ENCODE data around the gene RTN4RL2.

DNA sequence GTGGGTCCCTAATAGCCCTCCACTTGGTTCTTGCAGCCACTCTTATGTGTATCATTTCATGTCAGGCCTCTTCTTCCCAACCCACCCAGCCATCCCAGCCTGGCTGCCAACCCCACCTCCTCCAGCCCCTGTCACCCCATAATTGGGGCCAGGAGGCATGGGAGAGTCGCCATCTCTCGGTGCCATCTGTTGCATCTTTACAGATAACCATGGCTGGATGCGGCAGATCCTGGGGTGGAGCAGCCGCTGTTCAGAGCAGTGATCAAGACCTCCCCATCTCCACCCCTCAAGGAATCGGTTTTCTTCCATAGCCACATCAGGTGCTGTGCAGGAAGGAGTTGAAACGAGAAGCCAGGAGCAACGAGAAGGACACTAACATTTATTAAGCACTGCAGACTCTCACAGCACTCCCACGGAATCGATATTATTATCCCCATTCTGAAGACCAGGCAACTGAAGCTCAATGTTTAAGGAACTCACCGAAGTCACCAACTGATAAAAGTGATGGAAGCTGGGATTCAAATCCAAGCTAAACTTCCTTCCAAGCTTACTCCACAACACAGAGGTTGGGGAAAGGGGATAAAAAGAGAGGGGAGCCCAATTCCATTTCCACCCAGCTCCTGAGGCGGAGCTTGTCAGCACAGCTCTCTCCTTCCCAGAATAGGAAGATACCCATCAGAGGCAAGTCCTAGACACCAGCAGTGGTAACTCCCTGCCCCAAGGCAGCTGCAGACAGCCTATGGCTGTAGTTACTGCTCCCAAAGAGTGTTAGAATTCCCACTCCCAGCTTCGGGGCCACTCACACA, 52.5 kb downstream of the RTN4RL2 start:
- TF ChIP-seq, protein P1, sequence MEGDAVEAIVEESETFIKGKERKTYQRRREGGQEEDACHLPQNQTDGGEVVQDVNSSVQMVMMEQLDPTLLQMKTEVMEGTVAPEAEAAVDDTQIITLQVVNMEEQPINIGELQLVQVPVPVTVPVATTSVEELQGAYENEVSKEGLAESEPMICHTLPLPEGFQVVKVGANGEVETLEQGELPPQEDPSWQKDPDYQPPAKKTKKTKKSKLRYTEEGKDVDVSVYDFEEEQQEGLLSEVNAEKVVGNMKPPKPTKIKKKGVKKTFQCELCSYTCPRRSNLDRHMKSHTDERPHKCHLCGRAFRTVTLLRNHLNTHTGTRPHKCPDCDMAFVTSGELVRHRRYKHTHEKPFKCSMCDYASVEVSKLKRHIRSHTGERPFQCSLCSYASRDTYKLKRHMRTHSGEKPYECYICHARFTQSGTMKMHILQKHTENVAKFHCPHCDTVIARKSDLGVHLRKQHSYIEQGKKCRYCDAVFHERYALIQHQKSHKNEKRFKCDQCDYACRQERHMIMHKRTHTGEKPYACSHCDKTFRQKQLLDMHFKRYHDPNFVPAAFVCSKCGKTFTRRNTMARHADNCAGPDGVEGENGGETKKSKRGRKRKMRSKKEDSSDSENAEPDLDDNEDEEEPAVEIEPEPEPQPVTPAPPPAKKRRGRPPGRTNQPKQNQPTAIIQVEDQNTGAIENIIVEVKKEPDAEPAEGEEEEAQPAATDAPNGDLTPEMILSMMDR (IDR thresholded peaks at IDR 0.05): no peak
- TF ChIP-seq EP300 (IDR thresholded peaks at IDR 0.05) (no peak), POLR2A (IDR thresholded peaks at IDR 0.05) (no peak)
